ENCODE results near the gene FYTTD1. TPM values are rescaled to one million over a fixed set of nuclear protein-coding genes. Genes with fewer than 3 reads are reported as not detected.

FYTTD1 gene
- total RNA-seq, 1 donor from 2014 or later, result 57.1 TPM

DNA sequence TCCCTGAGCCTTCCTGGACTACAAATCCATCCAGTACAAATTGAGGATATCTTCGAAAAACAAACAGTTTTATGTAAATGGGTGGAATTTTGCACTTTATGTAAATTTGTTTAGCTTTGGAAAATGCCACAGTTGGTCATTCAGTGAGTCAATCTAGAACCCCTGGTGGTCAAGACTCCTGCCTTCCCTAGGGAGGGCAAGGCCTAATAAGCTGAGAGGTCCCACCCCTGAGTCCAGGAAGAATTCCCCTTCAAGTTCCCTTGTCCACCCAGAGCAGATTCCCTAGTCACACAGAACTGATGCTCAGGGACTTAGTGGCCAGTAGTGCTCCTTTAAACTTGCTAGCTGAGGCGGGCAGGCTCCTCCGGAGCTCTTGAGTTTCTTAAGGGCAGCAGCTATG, 6.9 kb upstream of the FYTTD1 start:
- no peak for TF ChIP-seq CTCF (IDR thresholded peaks at IDR 0.05; ENCODE audit: unreplicated experiment)
- H3K27ac Mint-ChIP-seq, result no peak overlapping the region
- no peaks in the 10 kb centered on the region for H3K36me3 Mint-ChIP-seq
- DNase-seq (ENCODE audit: low spot score in 2 of 2, unreplicated experiment in 2 of 2), result no peak
- peaks cover 4% of the 10 kb centered on the region for H3K9me3 Mint-ChIP-seq
- no peaks in the 10 kb centered on the region for H3K4me1 Mint-ChIP-seq
- H3K27me3 Mint-ChIP-seq (ENCODE audit: low read depth), result no peaks in the 10 kb centered on the region
- H3K4me3 Mint-ChIP-seq, result no peak overlapping the region

- Mint-ChIP-seq H3K9me3 (peaks cover 4% of the 10 kb centered on the region), H3K27ac (no peak overlapping the region), H3K4me1 (peaks cover 5% of the 10 kb centered on the region), H3K36me3 (no peaks in the 10 kb centered on the region), H3K27me3 (ENCODE audit: low read depth) (no peaks in the 10 kb centered on the region), H3K4me3 (no peak overlapping the region)
- TF ChIP-seq CTCF (IDR thresholded peaks at IDR 0.05; ENCODE audit: unreplicated experiment), result no peak
- DNase-seq (ENCODE audit: low spot score in 2 of 2, unreplicated experiment in 2 of 2), result no peak
These were observed 3.5 kb upstream of the FYTTD1 start for GRCh38 chr3:197746209-197746608.

DNA sequence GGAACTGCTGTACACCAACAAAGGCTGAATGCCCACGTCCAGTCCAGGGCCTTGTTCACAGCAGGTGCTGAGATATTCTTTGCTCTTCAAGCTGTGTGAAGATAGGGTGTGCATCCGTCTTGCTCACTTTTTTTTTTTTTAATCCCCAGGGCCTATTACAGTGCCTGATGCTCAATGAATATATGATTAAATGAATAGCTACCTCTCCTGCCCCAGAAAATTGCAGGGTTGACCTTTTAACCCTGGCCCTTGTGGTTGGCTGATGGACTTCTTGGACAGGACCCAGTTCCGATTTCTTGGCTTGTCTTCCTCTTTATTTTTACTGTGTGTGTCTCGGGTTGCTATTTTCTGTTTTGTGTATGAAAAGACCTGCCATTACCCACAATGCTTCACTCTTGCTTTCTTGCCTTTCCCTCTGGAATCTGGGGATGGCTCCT, 2.9 kb upstream of the FYTTD1 start:
- Mint-ChIP-seq H3K27ac (no peak overlapping the region), H3K36me3 (no peaks in the 10 kb centered on the region)
- DNase-seq (ENCODE audit: low spot score in 2 of 2, unreplicated experiment in 2 of 2), result no peak

DNA sequence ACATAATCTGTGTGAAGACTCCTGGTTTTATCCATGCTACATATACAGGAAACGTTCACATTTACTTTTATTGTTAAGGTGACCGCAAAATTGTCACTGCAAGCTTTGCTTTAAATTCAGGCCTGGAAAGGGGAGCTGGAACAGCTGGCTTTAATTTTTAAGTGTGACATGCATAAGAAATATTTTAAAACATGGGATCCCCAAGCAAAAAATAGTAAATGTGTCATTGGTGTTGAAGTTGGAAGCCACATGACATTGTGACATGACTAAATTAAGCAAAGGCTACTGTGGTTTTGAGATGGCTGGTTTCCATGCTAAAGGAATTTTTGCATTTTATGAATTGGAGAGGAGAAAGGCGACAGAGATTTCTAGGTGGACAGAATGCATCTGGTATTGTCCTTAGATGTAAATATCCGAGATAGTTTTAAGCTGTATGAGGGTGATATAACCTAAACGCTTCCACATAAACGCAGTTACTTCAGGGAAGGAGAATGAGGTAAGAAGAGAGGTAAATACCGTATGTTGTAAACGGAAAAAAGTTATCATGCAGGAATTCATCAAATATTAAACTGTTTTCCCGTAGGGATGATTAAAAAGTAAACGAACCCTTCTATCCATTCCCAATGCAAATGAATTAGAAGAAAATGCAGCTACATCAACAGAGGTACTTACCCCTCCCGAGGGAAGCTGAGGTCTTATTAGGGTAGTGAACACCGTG, 927 bp upstream of the FYTTD1 start:
- Mint-ChIP-seq H3K27ac (peak overlapping the region; percentile 96), H3K9me3 (peaks cover 4% of the 10 kb centered on the region), H3K4me1 (peaks cover 18% of the 10 kb centered on the region), H3K4me3 (peak overlapping the region; percentile 82), H3K36me3 (no peaks in the 10 kb centered on the region), H3K27me3 (ENCODE audit: low read depth) (no peaks in the 10 kb centered on the region)
- TF ChIP-seq CTCF (IDR thresholded peaks at IDR 0.05; ENCODE audit: unreplicated experiment), result no peak
- no peak for DNase-seq (ENCODE audit: low spot score in 2 of 2, unreplicated experiment in 2 of 2)

More for the DNA sequence above, 2.9 kb upstream of the FYTTD1 start:
- TF ChIP-seq CTCF (IDR thresholded peaks at IDR 0.05; ENCODE audit: unreplicated experiment), result no peak
- Mint-ChIP-seq H3K9me3 (peaks cover 4% of the 10 kb centered on the region), H3K4me3 (no peak overlapping the region), H3K27me3 (ENCODE audit: low read depth) (no peaks in the 10 kb centered on the region), H3K4me1 (peaks cover 8% of the 10 kb centered on the region)

DNA sequence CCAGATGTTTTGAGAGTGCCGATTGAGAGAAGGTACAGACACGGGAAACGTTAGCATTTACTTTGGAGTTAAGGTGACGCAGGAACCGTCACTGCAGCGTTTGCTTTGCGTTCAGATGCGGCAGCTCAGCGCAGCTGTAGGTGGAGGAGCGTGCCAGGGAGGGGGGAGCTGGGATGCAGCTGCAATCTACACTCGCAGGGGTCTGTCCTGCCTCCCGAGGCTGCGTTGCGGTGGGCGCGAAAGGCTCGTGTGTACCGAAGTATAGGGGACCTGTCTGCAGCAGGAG, 425 bp upstream of the FYTTD1 start:
- Mint-ChIP-seq H3K4me1 (peaks cover 18% of the 10 kb centered on the region), H3K4me3 (peak overlapping the region; percentile 82), H3K27me3 (ENCODE audit: low read depth) (no peaks in the 10 kb centered on the region), H3K36me3 (no peaks in the 10 kb centered on the region), H3K27ac (peak overlapping the region; percentile 96), H3K9me3 (peaks cover 4% of the 10 kb centered on the region)
- DNase-seq (ENCODE audit: low spot score in 2 of 2, unreplicated experiment in 2 of 2), result no peak
- no peak for TF ChIP-seq CTCF (IDR thresholded peaks at IDR 0.05; ENCODE audit: unreplicated experiment)
